ENCODE data around the gene SELENOW. TPM values are rescaled to one million over a fixed set of nuclear protein-coding genes. Genes with fewer than 3 reads are reported as not detected.

The SELENOW gene
- total RNA-seq, 1 donor from 2014 or later, result 351 TPM

GRCh38 chr19:47756953-47757608 is 21.4 kb upstream of the SELENOW start:
- Mint-ChIP-seq H3K9me3 (ENCODE audit: low read depth) (peaks cover 3% of the 10 kb centered on the region), H3K4me3 (ENCODE audit: unreplicated experiment) (no peak overlapping the region), H3K27me3 (ENCODE audit: low read depth) (no peaks in the 10 kb centered on the region), H3K4me1 (ENCODE audit: low read depth) (no peaks in the 10 kb centered on the region), H3K27ac (ENCODE audit: unreplicated experiment) (no peak overlapping the region), H3K36me3 (ENCODE audit: low read depth) (peaks cover 39% of the 10 kb centered on the region)
- no peak for TF ChIP-seq CTCF (IDR thresholded peaks at IDR 0.05)
- no peak for DNase-seq (ENCODE audit: low spot score)

GRCh38 chr19:47757617-47758442 is 20.7 kb upstream of the SELENOW start:
- Mint-ChIP-seq H3K27me3 (ENCODE audit: low read depth) (no peaks in the 10 kb centered on the region), H3K36me3 (ENCODE audit: low read depth) (peaks cover 36% of the 10 kb centered on the region), H3K4me3 (ENCODE audit: unreplicated experiment) (no peak overlapping the region), H3K27ac (ENCODE audit: unreplicated experiment) (no peak overlapping the region), H3K9me3 (ENCODE audit: low read depth) (peaks cover 3% of the 10 kb centered on the region), H3K4me1 (ENCODE audit: low read depth) (no peaks in the 10 kb centered on the region)
- DNase-seq (ENCODE audit: low spot score), result no peak
- TF ChIP-seq CTCF (IDR thresholded peaks at IDR 0.05), result no peak

GRCh38 chr19:47758443-47758804 is 20.1 kb upstream of the SELENOW start:
- no peak overlapping the region for H3K27ac Mint-ChIP-seq (ENCODE audit: unreplicated experiment)
- no peak for DNase-seq (ENCODE audit: low spot score)
- peaks cover 3% of the 10 kb centered on the region for H3K9me3 Mint-ChIP-seq (ENCODE audit: low read depth)
- H3K4me1 Mint-ChIP-seq (ENCODE audit: low read depth), result no peaks in the 10 kb centered on the region
- H3K36me3 Mint-ChIP-seq (ENCODE audit: low read depth), result peaks cover 33% of the 10 kb centered on the region
- no peaks in the 10 kb centered on the region for H3K27me3 Mint-ChIP-seq (ENCODE audit: low read depth)
- no peak overlapping the region for H3K4me3 Mint-ChIP-seq (ENCODE audit: unreplicated experiment)
- TF ChIP-seq CTCF (IDR thresholded peaks at IDR 0.05), result no peak

- no peak overlapping the region for H3K27ac Mint-ChIP-seq (ENCODE audit: unreplicated experiment)
- no peak for DNase-seq (ENCODE audit: low spot score)
- TF ChIP-seq CTCF (IDR thresholded peaks at IDR 0.05), result no peak
- H3K36me3 Mint-ChIP-seq (ENCODE audit: low read depth), result peaks cover 24% of the 10 kb centered on the region
- no peak overlapping the region for H3K4me3 Mint-ChIP-seq (ENCODE audit: unreplicated experiment)
- H3K27me3 Mint-ChIP-seq (ENCODE audit: low read depth), result no peaks in the 10 kb centered on the region
- H3K4me1 Mint-ChIP-seq (ENCODE audit: low read depth), result no peaks in the 10 kb centered on the region
- peaks cover 3% of the 10 kb centered on the region for H3K9me3 Mint-ChIP-seq (ENCODE audit: low read depth)
Measured at GRCh38 chr19:47760632-47760999, 17.9 kb upstream of the SELENOW start.

GRCh38 chr19:47761566-47761965 is 16.9 kb upstream of the SELENOW start:
- Mint-ChIP-seq H3K27ac (ENCODE audit: unreplicated experiment) (no peak overlapping the region), H3K9me3 (ENCODE audit: low read depth) (peaks cover 3% of the 10 kb centered on the region), H3K36me3 (ENCODE audit: low read depth) (peaks cover 24% of the 10 kb centered on the region), H3K4me3 (ENCODE audit: unreplicated experiment) (no peak overlapping the region), H3K4me1 (ENCODE audit: low read depth) (no peaks in the 10 kb centered on the region), H3K27me3 (ENCODE audit: low read depth) (no peaks in the 10 kb centered on the region)
- TF ChIP-seq CTCF (IDR thresholded peaks at IDR 0.05), result no peak
- DNase-seq (ENCODE audit: low spot score), result no peak
